ENCODE results near the gene PODXL2. TPM values are rescaled to one million over a fixed set of nuclear protein-coding genes. Genes with fewer than 3 reads are reported as not detected.

Gene PODXL2
- total RNA-seq, 1 experiment from 2014 or later: 73.2 TPM

DNA sequence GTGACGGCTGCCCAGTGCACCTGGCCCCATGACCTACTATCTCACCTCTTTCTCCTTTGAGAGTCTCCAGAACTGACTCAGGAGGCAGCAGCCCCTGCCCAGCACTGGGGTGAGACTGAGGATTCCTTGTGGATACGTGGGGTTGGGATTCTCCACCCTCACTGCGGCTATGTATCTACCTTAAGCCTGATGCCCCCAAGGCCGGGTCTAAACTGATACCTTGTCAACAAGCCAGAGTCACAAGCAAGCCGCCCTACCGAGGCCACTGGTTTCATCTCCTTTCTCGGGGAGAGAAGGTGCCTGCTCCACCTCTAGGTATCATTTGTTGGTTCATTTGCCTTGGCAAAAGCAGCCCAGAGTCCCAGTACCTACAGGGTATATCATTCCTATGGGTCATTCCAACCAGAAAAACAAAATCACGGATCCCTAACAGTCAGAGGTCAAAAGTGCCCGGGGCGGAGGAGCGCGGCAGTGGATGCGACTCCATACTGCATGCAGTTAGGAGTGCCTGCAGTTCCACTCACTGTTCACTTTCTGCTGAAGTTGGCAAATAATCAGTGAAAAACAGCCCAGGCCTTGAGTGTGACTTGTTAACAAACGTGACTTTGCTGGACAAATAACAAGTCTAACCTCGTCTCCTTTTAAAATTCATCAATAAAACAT, 91.3 kb downstream of the PODXL2 start:
- no peak for DNase-seq (ENCODE audit: low read depth)

- DNase-seq (ENCODE audit: low read depth): no peak
These were observed 92.3 kb downstream of the PODXL2 start for GRCh38 chr3:127720985-127721935.

DNA sequence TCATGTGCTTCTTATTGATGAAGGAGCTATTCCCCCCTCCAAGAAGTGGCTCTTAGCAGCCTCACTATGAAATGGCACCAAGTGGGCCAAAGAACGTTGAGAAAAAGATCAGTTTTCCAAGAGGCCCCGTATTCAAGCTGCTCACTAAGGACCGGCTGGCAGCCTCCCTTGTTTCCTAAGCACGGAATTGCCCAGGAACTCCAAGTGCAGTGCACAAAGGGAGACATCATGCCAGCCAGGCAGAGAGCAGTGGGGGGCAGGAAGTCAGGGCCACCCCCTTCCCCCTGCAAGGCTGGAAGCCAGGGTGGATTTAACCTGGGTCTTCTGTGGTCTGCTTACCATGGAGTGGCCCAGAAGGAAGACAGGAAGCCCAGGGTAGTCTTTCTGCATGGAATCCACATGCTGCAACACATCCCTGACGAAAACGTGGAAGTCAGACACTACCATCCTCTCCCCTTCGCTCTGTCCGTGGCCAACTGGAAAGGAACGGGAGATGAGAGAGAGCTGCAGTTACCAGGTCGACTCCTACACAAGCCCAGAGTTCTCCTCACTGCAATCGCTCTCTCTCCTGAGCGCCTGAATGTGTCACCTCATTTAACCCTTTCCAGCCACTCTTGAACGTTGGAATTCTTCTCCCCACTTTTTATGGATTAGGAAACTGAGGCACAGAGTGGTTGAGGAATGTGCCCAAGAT, 93.3 kb downstream of the PODXL2 start:
- no peak for DNase-seq (ENCODE audit: low read depth)

Small RNAs within 50 kb of the gene (small RNA-seq; reads per million reads assigned to genes)
- 0.07 reads per million for gene MIR7976

Other genes with a start within 250 kb of the PODXL2 start
- 65.7 and 72.7 TPM in 2 replicates for gene TPRA1, start 38.5 kb upstream of the PODXL2 start, total RNA-seq (2014; rRNA removed; shearing (Covaris generic))
- 227 and 228 TPM in 2 replicates for gene MCM2, start 30.8 kb upstream of the PODXL2 start, total RNA-seq (2014; rRNA removed; shearing (Covaris generic))
- 6.6 and 16.8 TPM in 2 replicates for gene ABTB1, start 43.8 kb downstream of the PODXL2 start, total RNA-seq (2014; rRNA removed; shearing (Covaris generic))
- gene MGLL, start 193.3 kb downstream of the PODXL2 start, total RNA-seq (2014; rRNA removed; shearing (Covaris generic)): 8.7 and 10.5 TPM in 2 replicates

Measured in HT1080 (cell line).